GM18873 (cell line): Measurements from ENCODE around the gene PAN3.

Experiments
- ATAC-seq: cut with Tn5 transposase; IDR thresholded peaks from one replicate; pipeline ENCODE4 v1.9.1; 2021; ENCODE audit warnings: mild to moderate bottlenecking, moderate library complexity, moderate number of reproducible peaks; ENCODE audit not compliant: unreplicated experiment, low FRiP score

The PAN3 gene

DNA sequence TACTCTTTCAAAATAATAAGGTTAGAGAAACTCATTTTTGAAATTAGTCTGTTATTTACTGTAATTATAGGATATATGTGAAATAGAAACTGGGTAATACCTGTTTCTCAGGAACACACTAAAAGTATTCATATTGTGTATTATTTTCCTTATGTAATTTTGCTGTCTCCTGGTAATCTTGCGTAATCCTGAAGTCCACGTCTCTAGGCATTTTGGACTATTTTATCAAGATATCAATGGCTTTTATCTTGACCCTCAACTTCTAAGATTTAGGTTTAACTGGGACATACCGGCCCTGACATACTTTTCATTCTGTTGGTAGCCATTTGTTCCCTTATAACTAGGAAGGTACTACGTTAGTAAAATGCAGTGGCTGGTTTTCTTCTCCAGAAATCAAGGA lies 80.3 kb downstream of the PAN3 start:
- ATAC-seq, result no peak

DNA sequence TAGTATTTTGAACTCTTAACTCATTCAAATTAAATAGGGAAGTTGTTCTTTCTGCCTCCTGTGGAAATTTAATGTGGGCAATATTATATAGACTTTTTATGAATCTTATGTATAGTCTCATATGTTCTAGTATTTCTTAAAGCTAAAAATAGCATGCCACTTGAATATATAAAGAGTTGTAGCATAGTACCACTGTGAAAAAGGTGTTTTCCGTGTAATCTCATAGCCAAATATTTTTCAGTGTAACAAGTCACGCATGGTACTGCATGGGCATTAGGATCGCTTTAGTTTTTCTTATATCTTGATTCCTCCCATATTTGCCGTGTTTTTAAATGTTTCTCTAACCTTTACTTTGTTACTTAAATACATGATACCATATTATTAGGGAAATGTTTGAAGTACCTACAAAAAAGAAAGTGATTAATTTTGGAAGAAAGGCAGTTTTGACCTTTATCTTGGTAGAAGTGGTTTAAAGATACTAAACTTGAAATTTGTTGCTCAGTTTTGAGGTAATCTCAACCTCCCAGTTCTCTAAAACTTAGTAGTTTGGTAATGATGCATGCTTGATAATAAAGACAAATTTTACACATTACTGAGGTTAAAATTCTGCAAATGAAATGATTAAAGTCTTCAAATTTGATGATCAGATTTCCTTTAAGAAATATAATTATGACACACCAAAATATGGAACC lies 81.2 kb downstream of the PAN3 start:
- no peak for ATAC-seq

- ATAC-seq, result no peak
Measured at GRCh38 chr13:28220166-28220565, 81.8 kb downstream of the PAN3 start.

GRCh38 chr13:28229522-28230411 lies 91.4 kb downstream of the PAN3 start:
- ATAC-seq, result no peak

DNA sequence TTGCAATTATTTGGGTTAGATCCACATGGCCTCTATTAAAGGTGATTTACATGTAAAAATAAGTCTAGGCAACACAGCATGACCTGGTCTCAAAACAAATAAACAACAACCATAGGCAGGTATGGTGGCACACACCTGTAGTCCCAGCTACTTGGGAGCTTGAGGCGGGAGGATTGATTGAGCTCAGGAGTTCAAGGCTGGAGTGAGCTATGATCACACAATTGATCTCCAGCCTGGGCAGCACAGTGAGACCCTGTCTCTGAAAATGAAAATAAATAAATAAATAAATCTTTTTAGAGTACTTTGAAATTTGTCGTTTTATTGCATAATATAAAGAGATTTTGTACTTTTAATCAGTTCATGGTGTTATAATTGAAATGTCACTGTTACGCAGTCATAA lies 93.3 kb downstream of the PAN3 start:
- ATAC-seq, result no peak

DNA sequence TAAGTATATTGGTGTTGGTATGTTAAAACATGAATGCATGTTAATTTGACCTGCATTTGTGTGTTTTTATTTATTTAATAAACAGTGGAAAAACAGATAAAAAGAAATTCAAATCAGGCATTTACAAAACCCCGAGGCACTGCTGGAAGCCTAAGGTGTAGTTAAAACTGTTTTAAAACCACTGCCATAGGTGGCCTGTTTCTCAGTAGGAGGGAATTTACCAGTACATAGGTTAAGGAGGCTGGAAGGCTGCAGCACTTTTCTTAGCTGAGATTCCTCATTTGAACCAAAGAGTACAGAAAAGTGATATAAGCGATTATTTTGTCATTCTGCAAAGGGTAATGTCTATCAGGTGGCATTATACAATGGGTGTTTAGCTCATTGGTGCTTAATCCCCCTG lies 99.6 kb downstream of the PAN3 start:
- no peak for ATAC-seq

- no peak for ATAC-seq
Measured at GRCh38 chr13:28239374-28239773, 101.0 kb downstream of the PAN3 start.

- ATAC-seq, result no peak
Measured at GRCh38 chr13:28245465-28245864, 107.1 kb downstream of the PAN3 start.

- no peak for ATAC-seq
Measured at GRCh38 chr13:28246891-28247290, 108.5 kb downstream of the PAN3 start.

DNA sequence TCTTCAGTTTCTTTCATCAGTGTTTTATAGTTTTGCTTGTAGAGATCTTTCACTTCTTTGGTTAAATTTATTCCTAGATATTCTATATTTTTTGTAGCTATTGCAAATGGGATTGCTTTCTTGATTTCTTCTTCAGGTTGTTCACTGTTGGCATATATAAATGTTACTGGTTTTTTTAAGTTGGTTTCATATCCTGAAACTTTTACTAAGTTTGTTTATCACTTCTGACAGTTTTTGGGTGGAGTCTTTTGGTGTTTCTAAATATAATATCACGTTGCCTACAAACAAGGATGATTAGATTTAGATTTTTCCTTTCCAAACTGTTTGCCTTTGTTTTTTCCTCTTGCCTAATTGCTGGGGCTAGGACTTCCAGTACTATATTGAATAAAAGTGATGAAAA lies 109.7 kb downstream of the PAN3 start:
- no peak for ATAC-seq

DNA sequence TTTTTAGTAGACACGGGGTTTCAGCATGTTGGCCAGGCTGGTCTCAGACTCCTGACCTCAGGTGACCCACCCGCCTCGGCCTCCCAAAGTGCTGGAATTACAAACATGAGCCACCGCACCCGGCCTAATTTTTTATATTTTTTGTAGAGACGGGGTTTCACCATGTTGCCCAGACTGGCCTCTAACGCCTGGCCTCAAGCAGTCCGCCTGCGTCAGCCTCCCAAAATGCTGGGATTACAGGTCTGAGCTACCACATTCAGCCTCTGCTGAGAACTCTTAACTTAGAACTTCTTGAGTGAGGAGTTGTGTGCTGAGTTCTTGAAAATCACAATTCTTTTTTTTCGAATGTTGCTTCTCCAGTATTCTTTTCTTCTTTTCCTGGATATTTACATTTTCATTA lies 112.2 kb downstream of the PAN3 start:
- ATAC-seq, result no peak

DNA sequence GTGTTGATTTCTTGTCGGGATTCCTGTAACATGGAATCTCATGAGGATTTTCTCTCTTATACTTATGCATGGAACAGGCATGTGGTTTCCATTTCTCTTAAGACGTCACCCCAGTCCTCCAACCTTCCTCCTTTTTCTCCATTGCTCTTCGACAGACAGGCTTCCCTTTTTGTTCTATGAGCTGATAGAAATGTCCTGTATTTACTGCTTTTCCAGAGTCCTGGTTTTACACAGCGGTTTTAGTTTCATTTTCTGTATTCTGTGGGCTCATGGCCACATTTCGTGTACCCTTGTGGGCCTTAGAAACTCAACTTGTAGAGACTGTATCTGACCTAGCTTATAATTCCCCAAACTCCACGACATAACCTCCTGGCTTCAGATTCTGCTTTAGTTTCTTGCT lies 113.1 kb downstream of the PAN3 start:
- no peak for ATAC-seq

- ATAC-seq, result no peak
Measured at GRCh38 chr13:28252547-28252946, 114.2 kb downstream of the PAN3 start.

- ATAC-seq, result no peak
Measured at GRCh38 chr13:28257305-28257704, 119.0 kb downstream of the PAN3 start.

DNA sequence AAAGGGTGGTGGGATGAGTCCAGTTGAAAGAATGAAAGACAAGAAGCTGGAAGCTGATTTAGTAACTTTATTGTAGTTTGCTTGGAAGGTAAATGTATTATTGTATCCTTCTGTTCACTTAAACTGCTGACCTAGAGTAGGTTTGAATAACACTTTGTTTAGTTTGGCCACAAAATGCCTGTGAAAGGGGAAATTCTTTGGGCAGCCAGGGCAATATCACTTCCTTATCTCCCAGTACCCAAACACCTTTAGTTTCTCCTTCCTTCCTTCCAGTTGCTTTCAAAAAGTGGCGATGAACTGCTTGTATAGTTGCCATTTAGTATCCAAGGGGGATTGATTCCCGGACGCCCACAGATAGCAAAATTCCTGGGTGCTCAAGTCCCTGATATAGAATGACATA lies 120.1 kb downstream of the PAN3 start:
- no peak for ATAC-seq

- no peak for ATAC-seq
Measured at GRCh38 chr13:28267497-28267896, 129.2 kb downstream of the PAN3 start.

GRCh38 chr13:28268800-28269223 lies 130.5 kb downstream of the PAN3 start:
- peak; percentile 96 for ATAC-seq

- ATAC-seq, result no peak
Measured at GRCh38 chr13:28271056-28271840, 132.9 kb downstream of the PAN3 start.

- no peak for ATAC-seq
Measured at GRCh38 chr13:28273919-28274318, 135.6 kb downstream of the PAN3 start.

GRCh38 chr13:28282451-28282850 lies 144.1 kb downstream of the PAN3 start:
- ATAC-seq, result no peak

DNA sequence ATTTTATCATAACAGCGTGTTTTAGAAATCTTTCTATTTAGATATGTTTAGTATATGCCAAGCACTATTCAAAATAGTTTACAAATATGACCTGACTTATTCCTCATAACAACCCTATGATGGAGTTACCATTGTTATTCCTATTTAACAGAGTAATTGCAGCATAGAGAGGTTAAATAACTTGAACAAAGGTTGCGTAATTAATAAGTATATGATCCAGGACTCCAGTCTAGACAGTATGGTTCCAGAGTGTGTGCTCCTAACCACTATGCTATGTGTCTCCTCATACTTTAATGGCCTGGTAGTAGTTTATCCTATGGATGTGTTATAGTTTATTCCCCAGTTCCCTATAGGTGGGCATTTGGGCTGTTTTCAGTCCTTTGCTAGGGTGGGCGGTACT lies 145.3 kb downstream of the PAN3 start:
- ATAC-seq, result no peak
